HepG2 (cell line): Measurements from ENCODE around the gene MBD4. TPM values are rescaled to one million over a fixed set of nuclear protein-coding genes. Genes with fewer than 3 reads are reported as not detected.
A peak's percentile ranks its signal among the peaks of the same experiment; 100 is the strongest.

Experiments used
- ATAC-seq: fragments of 200-7000 bp; cut with Tn5 transposase; 3 replicates; pipeline ENCODE4 v1.9.1; 2020; ENCODE audit warnings: mild to moderate bottlenecking, moderate library complexity
- BruUV-seq: library from RNA; stranded (reverse); fragments of 400-500 nt; replicated peaks from 2 replicates; lab custom pipeline; 2021; lab: Mats Ljungman, UMichigan
- CTCF ChIA-PET: fragments of 300-600 bp; formaldehyde crosslinking; extraction: SDS; loops from one replicate; lab custom pipeline; 2021; ENCODE audit warnings: low total read pairs, inconsistent platforms, low intra/inter-chr PET ratio; lab: Yijun Ruan, JAX
- POLR2A ChIA-PET: fragments of 350-600 bp; sonication (Branson Sonifier 250); formaldehyde crosslinking; loops from one replicate; lab custom pipeline; 2020; ENCODE audit warnings: antibody characterized with exemption, inconsistent platforms; lab: Yijun Ruan, JAX
- DNase-seq: peaks from one replicate; pipeline ENCODE4 v3.0.0-alpha.2; 2015; ENCODE audit warnings: low spot score
- FAIRE-seq: peaks from 3 replicates; lab custom pipeline; 2011; peaks lifted over from hg19 to GRCh38; lab: Jason Lieb, UNC
- H2AFZ ChIP-seq: one replicate; pipeline ENCODE4 v1.6.1; 2011; ENCODE audit warnings: low read length, inconsistent platforms
- H3K27ac ChIP-seq: fragments of 300-600 bp; 3 replicates; pipeline ENCODE4 v1.8.0; 2011; ENCODE audit warnings: mixed run types, mild to moderate bottlenecking, mixed read lengths, low read length, inconsistent platforms; ENCODE audit not compliant: insufficient read depth; ENCODE audit errors: extremely low read length
- H3K27me3 ChIP-seq, 2 experiments: fragments of 200-600 bp in 1 of 2; 2 replicates in 1 of 2; 3 replicates in 1 of 2; pipeline versions ENCODE4 v1.6.0 to v1.8.0; 2011; ENCODE audit warnings: low read length in 2 of 2, mild to moderate bottlenecking in 2 of 2, moderate library complexity in 2 of 2, inconsistent platforms in 1 of 2; ENCODE audit not compliant: insufficient read depth in 2 of 2, control insufficient read depth in 1 of 2
- H3K36me3 ChIP-seq, 2 experiments: fragments of 200-600 bp in 1 of 2; replicated peaks in 1 of 2; 2 replicates in 1 of 2; 3 replicates in 1 of 2; pipeline versions ENCODE4 v1.5.1 to v1.8.0; 2011; ENCODE audit warnings: low read length in 2 of 2, inconsistent platforms in 1 of 2; ENCODE audit not compliant: insufficient read depth in 2 of 2, control insufficient read depth in 1 of 2
- H3K4me1 ChIP-seq: 2 replicates; pipeline ENCODE4 v1.5.1; 2012; ENCODE audit warnings: low read length, inconsistent platforms; ENCODE audit not compliant: insufficient read depth
- H3K4me2 ChIP-seq: 2 replicates; pipeline ENCODE4 v1.6.0; 2011; ENCODE audit warnings: low read depth, low read length, inconsistent platforms
- H3K4me3 ChIP-seq, 3 experiments: fragments of 200-600 bp in 1 of 3; sonication (generic), shearing (Covaris generic) in 1 of 3; replicated peaks in 1 of 3; 2 replicates each; pipeline ENCODE4 v1.5.1; 2011 to 2016; ENCODE audit warnings: low read length in 3 of 3, inconsistent platforms in 2 of 3, low read depth in 2 of 3, mild to moderate bottlenecking in 2 of 3, control low read depth in 1 of 3, mixed read lengths in 1 of 3; ENCODE audit not compliant: insufficient read depth in 1 of 3
- H3K79me2 ChIP-seq: one replicate; pipeline ENCODE4 v1.6.1; 2011; ENCODE audit warnings: low read length, inconsistent platforms; ENCODE audit not compliant: insufficient read depth
- H3K9ac ChIP-seq: 2 replicates; pipeline ENCODE4 v1.6.0; 2011; ENCODE audit warnings: mild to moderate bottlenecking, low read depth, low read length, inconsistent platforms; ENCODE audit not compliant: insufficient read depth
- H3K9me3 ChIP-seq: 2 replicates; pipeline ENCODE4 v1.5.1; 2012; ENCODE audit warnings: mild to moderate bottlenecking, low read length
- H4K20me1 ChIP-seq: 2 replicates; pipeline ENCODE4 v1.6.0; 2011; ENCODE audit warnings: inconsistent platforms, mild to moderate bottlenecking, low read length, moderate library complexity; ENCODE audit not compliant: insufficient read depth
- ARNT ChIP-seq: fragments of 450-650 bp; IDR thresholded peaks from 2 replicates; pipeline ENCODE4 v1.6.1; 2017
- ATRX ChIP-seq: sonication (generic); formaldehyde crosslinking; IDR thresholded peaks from 2 replicates; pipeline ENCODE4 v1.4.0; 2020; ENCODE audit warnings: missing genetic modification reagents, borderline replicate concordance
- GTF3A ChIP-seq: sonication (generic); formaldehyde crosslinking; conservative IDR thresholded peaks from 2 replicates; pipeline ENCODE4 v1.4.0; 2020; ENCODE audit warnings: mild to moderate bottlenecking, missing genetic modification reagents
- HMGXB4 ChIP-seq, 2 experiments: sonication (generic) in 1 of 2; formaldehyde crosslinking in 1 of 2; IDR thresholded peaks; 2 replicates each; pipeline versions ENCODE4 v1.4.0 to v1.6.1; 2018 to 2020; ENCODE audit warnings: missing genetic modification reagents in 2 of 2, borderline replicate concordance in 1 of 2, low read depth in 1 of 2, mild to moderate bottlenecking in 1 of 2, missing biosample characterization in 1 of 2
- MTERF4 ChIP-seq: sonication (generic); formaldehyde crosslinking; IDR thresholded peaks from 2 replicates; pipeline ENCODE4 v1.8.0; 2023; ENCODE audit warnings: mild to moderate bottlenecking, missing genetic modification reagents
- RARA ChIP-seq: IDR thresholded peaks from 2 replicates; pipeline ENCODE4 v1.6.1; 2016; ENCODE audit warnings: missing genetic modification reagents, missing compliant biosample characterization
- RERE ChIP-seq: IDR thresholded peaks from 2 replicates; pipeline ENCODE4 v1.6.1; 2016; ENCODE audit warnings: low read depth, missing genetic modification reagents, missing compliant biosample characterization
- ZBTB2 ChIP-seq: sonication (generic); formaldehyde crosslinking; IDR thresholded peaks from 2 replicates; pipeline ENCODE4 v1.8.0; 2022; ENCODE audit warnings: low read depth, missing genetic modification reagents
- ZFP62 ChIP-seq: sonication (generic); formaldehyde crosslinking; IDR thresholded peaks from 2 replicates; pipeline ENCODE4 v1.4.0; 2020; ENCODE audit warnings: missing genetic modification reagents
- ZNF512B ChIP-seq: sonication (generic); formaldehyde crosslinking; IDR thresholded peaks from 2 replicates; pipeline ENCODE4 v1.5.1; 2020; ENCODE audit warnings: missing genetic modification reagents, mild to moderate bottlenecking, borderline replicate concordance
- ZNF598 ChIP-seq: sonication (generic); formaldehyde crosslinking; IDR thresholded peaks from 2 replicates; pipeline ENCODE4 v1.5.1; 2020; ENCODE audit warnings: mild to moderate bottlenecking, missing genetic modification reagents, borderline replicate concordance
- WGBS: methylation state at CpG from one replicate; pipeline ENCODE4 v1.1.6; 2017; ENCODE audit warnings: low lambda C conversion rate; 5-methylcytosine and 5-hydroxymethylcytosine counted together
- in situ Hi-C: cut with HindIII; loops from 2 replicates; pipeline ENCODE4 v1.10.0; 2017; ENCODE audit warnings: low pct_unique_long_range_greater_than_20kb; ENCODE audit not compliant: extremely low pct_ligation_motif_present
- intact Hi-C: fragments of 100-400 bp; cut with micrococcal nuclease; formaldehyde crosslinking; loops from one replicate; pipeline ENCODE4 v1.10.0; 2022; ENCODE audit not compliant: unreplicated experiment
- polyA plus RNA-seq, 8 experiments: library from polyadenylated mRNA; depleted of rRNA in 3 of 8; stranded (reverse) in 7 of 8; unstranded in 1 of 8; fragments of >200 nt; fragmentation: Illumina TruSeq in 4 of 8; extraction: Trizol in 4 of 8; gene quantifications; 2 replicates each; pipeline versions ENCODE4 v1.2.1 to v1.2.3, GENCODE V29; 2011 to 2016; ENCODE audit warnings: low read depth in 4 of 8, missing spikeins in 1 of 8, mixed read lengths in 1 of 8; ENCODE audit not compliant: insufficient read depth in 1 of 8
- total RNA-seq, 5 experiments: library from RNA; depleted of rRNA; stranded (reverse); fragments of >200 nt; fragmentation: Illumina TruSeq; extraction: Trizol; gene quantifications; 2 replicates each; pipeline ENCODE4 v1.2.3, GENCODE V29; 2016; ENCODE audit warnings: low read depth in 1 of 5

MBD4 gene
- total and polyA plus RNA-seq, 2 of the 13 experiments (the other 11 are each of a cell fraction or from before 2014, with no cell fraction given): 14.9 to 25.3 TPM

GRCh38 chr3:129389572-129389937 is 50.2 kb downstream of the MBD4 start:
- POLR2A ChIA-PET: interaction anchor here (1.2 to 2.0 kb wide), 4 partner anchors 39 to 205 kb away, joined by 3 to 9 read pairs (median 5); partner anchors contain the start of gene EFCAB12
- DNase-seq (no peak), FAIRE-seq (no peak), ATAC-seq (no peak)
- Histone ChIP-seq H3K9ac (peak overlapping the region; percentile 71), H3K9me3 (no peaks in the 10 kb centered on the region), H3K79me2 (peaks cover 4% of the 10 kb centered on the region), H3K27ac (peak overlapping the region; percentile 91), H3K36me3 (peaks cover 6 to 32% of the 10 kb centered on the region in 2 experiments; a peak in 3 of 5 replicates), H3K4me2 (peak overlapping the region; percentile 55), H3K4me3 (no peak overlapping the region), H4K20me1 (peaks cover 2% of the 10 kb centered on the region; the same call in 1 of the 2 replicates), H2AFZ (no peak overlapping the region), H3K4me1 (peaks cover 70% of the 10 kb centered on the region), H3K27me3 (no peaks in the 10 kb centered on the region)
- CTCF ChIA-PET: no interaction called here
- WGBS: 63% methylated on average over 3 of the region's 3 CpGs
- no TSS peak for BruUV-seq
- in situ Hi-C loops (no loop called here), intact Hi-C loops (loop anchor here (10.0 kb wide), 1 partner anchor 235 kb away; no protein-coding TSS in a partner anchor)
- TF ChIP-seq ARNT (no peak), RERE (no peak), ATRX (CRISPR knock-in tag) (no peak), ZNF512B (CRISPR knock-in tag) (no peak), HMGXB4 (CRISPR knock-in tag; IDR thresholded peaks at IDR 0.05; ENCODE audit: borderline replicate concordance in 1 of 2, low read depth in 1 of 2) (no peak), MTERF4 (no peak), RARA (CRISPR knock-in tag) (peak; percentile 37; the same call in 1 of the 2 replicates), ZNF598 (CRISPR knock-in tag) (no peak), ZFP62 (CRISPR knock-in tag) (no peak), GTF3A (CRISPR knock-in tag) (no peak), ZBTB2 (CRISPR knock-in tag) (no peak)
